ENCODE results near the gene LRP4.

DNA sequence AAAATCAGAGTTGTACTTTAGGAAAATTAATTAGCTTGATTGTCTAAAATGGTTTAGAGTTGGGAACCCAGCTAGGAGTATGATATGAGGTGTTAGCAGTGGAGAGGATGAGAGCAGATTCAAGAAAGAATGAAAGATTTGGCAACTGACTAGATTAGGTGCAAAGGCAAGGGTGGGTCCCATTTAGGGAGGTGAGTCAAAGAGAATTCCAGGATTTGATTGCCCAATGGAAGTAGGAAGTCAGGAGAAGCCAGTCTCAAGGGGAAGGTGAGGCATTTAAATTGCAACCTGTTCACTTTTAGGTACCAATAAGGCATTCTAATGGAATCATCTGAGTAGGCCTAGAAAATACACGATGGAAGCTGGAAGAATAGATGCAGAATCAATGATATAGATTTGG, 68.7 kb downstream of the LRP4 start:
- TF ChIP-seq CTCF (IDR thresholded peaks at IDR 0.05) (no peak), POLR2A (IDR thresholded peaks at IDR 0.05) (no peak)

Data from adrenal gland (tissue), 5 donors.